Fibroblast of pulmonary artery (primary cell): ENCODE results near the gene RNF187.

ENCODE experiments used
- DNase-seq: peaks from one replicate; pipeline ENCODE4 v3.0.0-alpha.2; 2010; ENCODE audit warnings: low read depth
- H3K4me3 ChIP-seq: replicated peaks from 2 replicates; pipeline ENCODE4 v1.5.1; 2011; ENCODE audit warnings: low read depth, mild to moderate bottlenecking, control low read depth, low read length, moderate library complexity
- CTCF ChIP-seq: IDR thresholded peaks from 2 replicates; pipeline ENCODE4 v1.5.1; 2011; ENCODE audit warnings: mild to moderate bottlenecking, control low read depth, low read length, inconsistent platforms; ENCODE audit errors: missing control alignments

RNF187 gene

DNA sequence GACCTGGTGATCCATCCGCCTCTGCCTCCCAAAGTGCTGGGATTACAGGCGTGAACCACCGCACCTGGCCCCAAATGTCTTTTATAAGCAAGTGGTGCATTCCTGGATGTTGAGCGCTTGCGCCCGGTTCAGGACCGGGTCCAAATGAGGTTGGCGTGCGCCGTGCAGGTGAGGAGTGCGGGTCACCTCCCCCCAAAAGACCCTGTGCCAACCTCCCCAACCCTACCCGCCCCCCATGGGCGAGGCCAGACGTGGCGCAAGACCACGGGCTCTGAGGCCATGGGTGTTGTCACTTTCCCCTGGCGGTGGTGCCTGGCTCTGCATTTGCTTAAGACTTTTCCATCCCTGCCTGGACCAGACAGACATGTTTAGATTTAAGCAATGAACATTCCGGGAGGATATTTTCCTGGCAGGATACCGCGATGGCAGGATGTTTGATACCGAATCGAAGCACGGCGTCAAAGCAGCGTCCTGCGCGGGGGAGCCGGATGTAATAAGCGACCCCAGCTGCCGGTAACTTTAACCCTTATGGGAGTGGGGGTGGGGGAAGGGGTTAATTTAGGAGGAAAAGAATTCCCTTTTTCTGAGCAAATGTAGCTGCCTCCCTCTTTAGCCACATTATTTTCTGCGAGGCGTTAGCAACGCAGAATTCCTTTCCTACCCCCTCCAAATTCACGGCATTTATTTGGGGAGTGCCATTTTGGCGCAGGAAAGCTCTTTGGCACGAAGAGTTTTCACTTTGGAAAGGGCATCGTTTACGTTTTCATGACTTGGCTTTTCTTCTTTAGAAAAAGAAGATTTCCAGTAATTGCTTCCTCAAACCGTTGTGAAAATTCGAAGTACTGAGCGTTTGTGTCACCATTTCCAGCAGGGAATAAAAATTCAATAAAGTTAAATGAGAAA lies 27.8 kb upstream of the RNF187 start:
- DNase-seq, result peak; percentile 87
- peak; percentile 77 for TF ChIP-seq CTCF
- peak overlapping the region; percentile 79 for H3K4me3 ChIP-seq

GRCh38 chr1:228460821-228461220 lies 26.4 kb upstream of the RNF187 start:
- no peak for DNase-seq

GRCh38 chr1:228462560-228462959 lies 24.6 kb upstream of the RNF187 start:
- no peak for TF ChIP-seq CTCF
- no peak for DNase-seq
- no peak overlapping the region for H3K4me3 ChIP-seq

More at GRCh38 chr1:228460821-228461220, 26.4 kb upstream of the RNF187 start:
- H3K4me3 ChIP-seq, result no peak overlapping the region
- no peak for TF ChIP-seq CTCF

- no peak for DNase-seq
- no peak for TF ChIP-seq CTCF
- no peak overlapping the region for H3K4me3 ChIP-seq
Measured at GRCh38 chr1:228463009-228463558, 24.1 kb upstream of the RNF187 start.

DNA sequence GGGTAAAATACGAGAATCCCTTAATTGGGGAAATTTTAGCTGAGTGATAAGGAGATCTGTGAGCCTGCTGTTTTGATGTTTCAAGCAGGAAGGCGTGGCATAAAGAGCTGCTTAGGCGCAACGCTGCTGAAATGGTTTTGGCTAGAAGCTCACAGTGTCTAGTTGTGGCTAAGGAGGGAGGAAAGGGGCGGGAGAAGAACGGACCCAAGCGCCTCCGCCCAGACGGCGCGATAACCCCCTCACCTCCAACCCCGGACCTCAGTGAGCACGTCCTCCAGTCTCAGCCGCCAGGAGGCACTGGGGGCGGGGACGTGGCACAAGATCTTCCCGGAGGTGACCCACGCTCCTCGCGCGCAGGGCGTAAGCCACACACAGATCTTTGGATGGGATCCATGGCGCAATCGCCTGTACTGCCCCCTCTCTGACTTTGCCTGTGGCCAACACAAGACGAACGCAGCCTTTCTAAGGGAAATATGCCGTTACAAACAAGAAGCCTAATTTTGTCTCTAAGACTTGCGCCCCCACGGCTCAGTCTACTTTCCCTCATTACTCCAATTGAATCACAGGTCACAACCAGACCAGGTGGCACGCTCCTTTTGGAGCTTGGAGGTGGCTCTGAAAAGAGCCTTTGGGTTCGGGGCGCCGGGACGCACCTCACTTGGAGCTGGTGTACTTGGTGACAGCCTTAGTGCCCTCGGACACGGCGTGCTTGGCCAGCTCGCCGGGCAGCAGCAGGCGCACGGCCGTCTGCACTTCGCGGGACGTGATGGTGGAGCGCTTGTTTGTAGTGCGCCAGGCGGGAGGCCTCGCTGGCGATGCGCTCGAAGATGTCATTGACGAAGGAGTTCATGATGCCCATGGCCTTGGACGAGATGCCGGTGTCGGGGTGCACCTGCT lies 23.4 kb upstream of the RNF187 start:
- no peak for TF ChIP-seq CTCF
- H3K4me3 ChIP-seq, result peak overlapping the region; percentile 52
- DNase-seq, result peak; percentile 29

DNA sequence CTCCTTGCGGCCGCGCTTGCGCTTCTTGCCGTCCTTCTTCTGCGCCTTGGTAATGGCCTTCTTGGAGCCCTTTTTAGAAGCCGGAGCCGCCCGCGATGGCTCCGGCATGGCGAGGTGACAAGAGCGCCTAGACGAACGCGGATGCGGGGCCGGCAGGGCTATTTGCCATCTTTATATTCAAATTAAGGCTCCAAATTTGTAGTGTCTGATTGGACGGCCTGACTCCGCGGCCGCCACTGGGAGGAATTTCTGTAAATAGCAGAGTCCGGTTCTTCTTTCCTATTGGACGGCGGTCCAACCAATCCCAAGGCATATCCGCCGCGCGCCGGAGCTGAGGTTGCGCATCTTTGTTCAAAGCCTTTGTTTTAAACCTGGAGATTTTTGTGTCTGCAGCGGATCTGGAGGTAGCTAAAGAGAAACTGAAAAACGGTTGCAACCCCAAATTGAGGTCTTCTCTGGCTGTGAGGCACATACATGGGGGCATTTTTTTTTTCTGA lies 22.6 kb upstream of the RNF187 start:
- peak overlapping the region; percentile 52 for H3K4me3 ChIP-seq
- TF ChIP-seq CTCF, result no peak
- peak; percentile 84 for DNase-seq
